Stomach smooth muscle (tissue), 2 donors: ENCODE results near the gene FZD1.
"Not testable (repeated sequence)": the region's sequence is repeated elsewhere in the genome, so short reads cannot be mapped to it uniquely, and the experiment has no call there.

ENCODE experiments used
- H3K27ac ChIP-seq: one replicate; pipeline ENCODE4 v1.7.0; 2013; ENCODE audit warnings: mild to moderate bottlenecking, low read length, inconsistent platforms
- H3K27me3 ChIP-seq, 2 donors: one replicate each; pipeline ENCODE4 v1.7.0; 2013; ENCODE audit warnings: low read length in 2 of 2; ENCODE audit not compliant: insufficient read depth in 2 of 2, control insufficient read depth in 1 of 2
- H3K36me3 ChIP-seq, 2 donors: one replicate each; pipeline ENCODE4 v1.7.0; 2013; ENCODE audit warnings: low read length in 2 of 2; ENCODE audit not compliant: control insufficient read depth in 2 of 2, insufficient read depth in 2 of 2
- H3K4me1 ChIP-seq: one replicate; pipeline ENCODE4 v1.7.0; 2013; ENCODE audit warnings: low read length; ENCODE audit not compliant: control insufficient read depth, insufficient read depth
- H3K4me3 ChIP-seq, 2 donors: one replicate each; pipeline ENCODE4 v1.7.0; 2013; ENCODE audit warnings: low read length in 2 of 2
- H3K9ac ChIP-seq, 2 donors: one replicate each; pipeline ENCODE4 v1.7.0; 2013; ENCODE audit warnings: low read length in 2 of 2, mild to moderate bottlenecking in 1 of 2
- H3K9me3 ChIP-seq, 2 donors: one replicate each; pipeline ENCODE4 v1.7.0; 2013; ENCODE audit warnings: low read length in 2 of 2; ENCODE audit not compliant: control insufficient read depth in 2 of 2
- donor health status: healthy.
- donor health status: Pancreatic carcinoma.

FZD1 gene

GRCh38 chr7:91297939-91298338 lies 33.7 kb downstream of the FZD1 start:
- no peak overlapping the region for H3K9ac ChIP-seq
- H3K9me3 ChIP-seq, result no peaks in the 10 kb centered on the region
- H3K36me3 ChIP-seq, result no peaks in the 10 kb centered on the region
- H3K27ac ChIP-seq, result no peak overlapping the region
- H3K27me3 ChIP-seq, result no peaks in the 10 kb centered on the region
- no peak overlapping the region for H3K4me3 ChIP-seq
- H3K4me1 ChIP-seq, result no peaks in the 10 kb centered on the region

- Histone ChIP-seq H3K36me3 (no peaks in the 10 kb centered on the region), H3K27me3 (no peaks in the 10 kb centered on the region), H3K9me3 (no peaks in the 10 kb centered on the region), H3K4me3 (no peak overlapping the region), H3K4me1 (no peaks in the 10 kb centered on the region), H3K9ac (no peak overlapping the region), H3K27ac (no peak overlapping the region)
Observed at GRCh38 chr7:91299952-91300775, 35.9 kb downstream of the FZD1 start.

GRCh38 chr7:91302794-91303193 lies 38.6 kb downstream of the FZD1 start:
- H3K4me1 ChIP-seq, result no peaks in the 10 kb centered on the region
- H3K9ac ChIP-seq, result no peak overlapping the region
- no peaks in the 10 kb centered on the region for H3K27me3 ChIP-seq
- H3K36me3 ChIP-seq, result no peaks in the 10 kb centered on the region
- H3K9me3 ChIP-seq, result no peaks in the 10 kb centered on the region
- no peak overlapping the region for H3K4me3 ChIP-seq
- no peak overlapping the region for H3K27ac ChIP-seq

GRCh38 chr7:91306266-91306665 lies 42.0 kb downstream of the FZD1 start:
- Histone ChIP-seq H3K27me3 (no peaks in the 10 kb centered on the region), H3K9ac (no peak overlapping the region), H3K27ac (no peak overlapping the region), H3K36me3 (no peaks in the 10 kb centered on the region), H3K9me3 (no peaks in the 10 kb centered on the region), H3K4me3 (no peak overlapping the region), H3K4me1 (no peaks in the 10 kb centered on the region)

GRCh38 chr7:91307467-91307866 lies 43.2 kb downstream of the FZD1 start:
- Histone ChIP-seq H3K36me3 (no peaks in the 10 kb centered on the region), H3K27ac (no peak overlapping the region), H3K9me3 (no peaks in the 10 kb centered on the region), H3K4me1 (no peaks in the 10 kb centered on the region), H3K4me3 (no peak overlapping the region), H3K9ac (no peak overlapping the region), H3K27me3 (no peaks in the 10 kb centered on the region)

- not testable (repeated sequence) for H3K4me1 ChIP-seq, H3K27ac ChIP-seq, H3K9ac ChIP-seq, H3K36me3 ChIP-seq, H3K9me3 ChIP-seq, H3K27me3 ChIP-seq, H3K4me3 ChIP-seq
Observed at GRCh38 chr7:91308191-91308590, 44.0 kb downstream of the FZD1 start.

- H3K9ac ChIP-seq, result no peak overlapping the region
- H3K4me1 ChIP-seq, result no peaks in the 10 kb centered on the region
- no peaks in the 10 kb centered on the region for H3K9me3 ChIP-seq
- H3K36me3 ChIP-seq, result no peaks in the 10 kb centered on the region
- no peak overlapping the region for H3K4me3 ChIP-seq
- no peaks in the 10 kb centered on the region for H3K27me3 ChIP-seq
- H3K27ac ChIP-seq, result no peak overlapping the region
Observed at GRCh38 chr7:91310830-91311460, 46.7 kb downstream of the FZD1 start.

GRCh38 chr7:91311839-91312238 lies 47.6 kb downstream of the FZD1 start:
- Histone ChIP-seq H3K36me3 (no peaks in the 10 kb centered on the region), H3K27ac (no peak overlapping the region), H3K9ac (no peak overlapping the region), H3K4me1 (no peaks in the 10 kb centered on the region), H3K4me3 (no peak overlapping the region), H3K27me3 (no peaks in the 10 kb centered on the region), H3K9me3 (no peaks in the 10 kb centered on the region)

- H3K9ac ChIP-seq, result no peak overlapping the region
- H3K27me3 ChIP-seq, result no peaks in the 10 kb centered on the region
Observed at GRCh38 chr7:91313113-91313512, 48.9 kb downstream of the FZD1 start.

GRCh38 chr7:91314591-91315323 lies 50.5 kb downstream of the FZD1 start:
- Histone ChIP-seq H3K4me3 (no peak overlapping the region), H3K9me3 (no peaks in the 10 kb centered on the region), H3K4me1 (no peaks in the 10 kb centered on the region), H3K27me3 (no peaks in the 10 kb centered on the region), H3K9ac (no peak overlapping the region), H3K27ac (no peak overlapping the region), H3K36me3 (no peaks in the 10 kb centered on the region)

More at GRCh38 chr7:91313113-91313512, 48.9 kb downstream of the FZD1 start:
- Histone ChIP-seq H3K27ac (no peak overlapping the region), H3K4me3 (no peak overlapping the region), H3K9me3 (no peaks in the 10 kb centered on the region), H3K4me1 (no peaks in the 10 kb centered on the region), H3K36me3 (no peaks in the 10 kb centered on the region)
